Lower leg skin (tissue), 3 donors: ENCODE measurements around the gene FNDC3B.

Experiments used
- CTCF ChIP-seq, 3 donors: fragments of 450-650 bp; IDR thresholded peaks; one replicate each; pipeline ENCODE4 v1.5.1; 2016; ENCODE audit warnings: antibody characterized with exemption in 3 of 3, mild to moderate bottlenecking in 3 of 3, moderate library complexity in 2 of 3
- POLR2A ChIP-seq, 2 donors: fragments of 450-650 bp; IDR thresholded peaks; one replicate each; pipeline ENCODE4 v1.6.1; 2016 to 2017; ENCODE audit warnings: antibody characterized with exemption in 2 of 2, mild to moderate bottlenecking in 1 of 2, moderate library complexity in 1 of 2

GRCh38 chr3:172364374-172365027 lies 325.1 kb downstream of the FNDC3B start:
- TF ChIP-seq CTCF (IDR thresholded peaks at IDR 0.05) (no peak), POLR2A (IDR thresholded peaks at IDR 0.05) (no peak)
